Stimulated activated CD8-positive, alpha-beta memory T cell treated with anti-CD3 and anti-CD28 coated beads, Interleukin-7, amount 100 ng/mL, for 4 hours (primary cell): ENCODE results near the gene CGB8.
"Not testable (repeated sequence)": the region's sequence is repeated elsewhere in the genome, so short reads cannot be mapped to it uniquely, and the experiment has no call there.

ENCODE experiments used
- DNase-seq, 2 donors: peaks; one replicate each; pipeline ENCODE4 v3.0.0-alpha.2; 2020; ENCODE audit warnings: low read depth in 2 of 2

CGB8 gene

DNA sequence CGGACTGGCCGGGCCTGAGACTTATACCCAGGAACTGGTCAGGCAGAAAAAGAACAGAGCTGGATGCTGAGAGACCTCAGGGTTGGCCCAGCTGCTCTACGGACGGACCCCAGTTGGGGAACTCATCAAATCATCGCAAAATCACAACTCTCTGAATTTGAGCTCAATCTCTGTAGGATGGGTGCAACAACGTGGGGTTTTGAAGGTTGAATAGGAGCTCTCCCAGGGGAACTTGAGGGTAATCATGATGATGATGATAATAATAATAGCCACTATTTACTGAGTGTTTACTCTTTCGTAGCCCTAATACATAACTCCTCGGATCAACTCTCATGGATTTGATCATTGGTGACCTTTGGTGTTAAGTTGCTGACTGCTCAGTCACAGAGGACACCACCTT is 18.6 kb downstream of the CGB8 start:
- DNase-seq, result not testable (repeated sequence)

DNA sequence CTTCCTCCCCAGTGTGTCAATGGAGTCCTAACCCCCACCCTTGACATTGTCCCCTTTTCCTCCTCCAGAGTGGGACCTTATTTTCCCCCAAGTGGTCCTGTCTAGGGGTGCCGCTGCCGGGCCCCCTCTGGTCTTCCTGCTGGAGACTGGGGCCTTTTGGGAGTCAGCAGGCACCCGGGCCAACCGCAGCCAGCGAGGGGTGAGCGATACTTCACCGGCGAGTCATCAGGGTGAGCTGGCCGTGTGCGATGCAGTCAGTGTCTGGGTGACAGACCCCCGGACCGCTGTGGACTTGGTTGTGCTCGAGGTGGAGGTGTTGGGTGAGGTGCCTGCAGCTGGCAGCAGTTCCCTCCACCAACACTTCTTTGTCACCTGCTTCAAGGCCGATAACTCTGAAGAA is 19.2 kb downstream of the CGB8 start:
- not testable (repeated sequence) for DNase-seq

DNA sequence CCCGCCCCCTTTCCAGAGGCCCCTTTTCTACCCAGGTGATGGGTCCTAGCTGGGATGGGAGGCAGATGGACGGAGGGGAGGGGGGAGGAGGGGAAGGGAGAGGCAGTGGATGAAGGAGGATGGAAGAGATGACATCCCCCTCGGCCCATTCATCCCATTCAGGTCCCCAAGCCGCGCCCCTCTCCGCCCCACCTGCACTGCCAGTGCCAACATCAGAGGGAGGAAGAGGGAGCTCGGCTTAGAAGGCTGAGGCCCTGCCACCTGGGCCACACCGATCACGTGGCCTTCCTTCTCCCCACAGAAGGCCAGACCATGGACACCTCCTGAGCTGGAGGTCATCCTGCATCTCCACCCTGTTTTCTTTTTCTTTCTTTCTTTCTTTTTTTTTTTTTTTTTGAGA is 20.2 kb downstream of the CGB8 start:
- not testable (repeated sequence) for DNase-seq

DNA sequence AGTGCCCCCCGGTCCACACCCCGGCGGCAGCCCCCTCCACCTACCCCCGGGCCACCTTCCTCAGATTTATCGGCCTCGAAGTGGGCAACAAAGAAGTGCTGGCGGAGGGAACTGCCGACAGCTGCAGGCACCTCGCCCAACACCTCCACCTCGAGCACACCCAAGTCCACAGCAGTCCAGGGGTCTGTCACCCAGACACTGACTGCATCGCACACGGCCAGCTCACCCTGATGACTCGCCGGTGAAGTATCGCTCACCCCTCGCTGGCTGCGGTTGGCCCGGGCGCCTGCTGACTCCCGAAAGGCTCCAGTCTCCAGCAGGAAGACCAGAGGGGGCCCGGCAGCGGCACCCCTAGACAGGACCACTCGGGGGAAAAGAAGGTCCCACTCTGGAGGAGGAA is 23.3 kb downstream of the CGB8 start:
- DNase-seq, result not testable (repeated sequence)

DNA sequence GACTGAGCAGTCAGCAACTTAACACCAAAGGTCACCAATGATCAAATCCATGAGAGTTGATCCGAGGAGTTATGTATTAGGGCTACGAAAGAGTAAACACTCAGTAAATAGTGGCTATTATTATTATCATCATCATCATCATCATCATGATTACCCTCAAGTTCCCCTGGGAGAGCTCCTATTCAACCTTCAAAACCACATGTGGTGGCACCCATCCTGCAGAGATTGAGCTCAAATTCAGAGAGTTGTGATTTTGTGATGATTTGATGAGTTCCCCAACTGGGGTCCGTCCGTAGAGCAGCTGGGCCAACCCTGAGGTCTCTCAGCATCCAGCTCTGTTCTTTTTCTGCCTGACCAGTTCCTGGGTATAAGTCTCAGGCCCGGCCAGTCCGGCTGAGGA is 23.8 kb downstream of the CGB8 start:
- not testable (repeated sequence) for DNase-seq

DNA sequence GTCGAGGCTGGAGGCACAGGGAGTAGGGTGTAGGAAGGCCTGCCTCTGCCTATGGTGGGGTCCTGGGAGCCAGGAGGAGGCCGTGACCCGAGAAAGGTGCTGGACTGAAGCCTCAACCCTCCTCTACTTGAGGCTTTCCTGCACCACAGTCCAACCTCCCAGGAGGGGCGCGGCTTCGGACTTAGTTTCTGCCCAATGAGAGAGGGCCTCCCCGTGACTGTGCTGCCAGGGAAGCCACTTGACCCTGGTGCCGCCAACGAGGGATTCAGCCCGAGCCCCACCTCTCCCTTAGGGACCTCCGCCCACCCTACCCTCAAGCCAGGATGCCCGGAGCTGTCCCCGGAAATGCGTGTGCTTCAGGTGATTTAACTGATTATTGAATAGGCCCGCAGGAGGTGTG is 24.7 kb downstream of the CGB8 start, which contains the start of gene CGB3:
Gene CGB3, minus strand, starts transcription at position 101 of the 400 bp plus-strand sequence. CDS start 362 bp downstream, outside the sequence.
- not testable (repeated sequence) for DNase-seq

DNA sequence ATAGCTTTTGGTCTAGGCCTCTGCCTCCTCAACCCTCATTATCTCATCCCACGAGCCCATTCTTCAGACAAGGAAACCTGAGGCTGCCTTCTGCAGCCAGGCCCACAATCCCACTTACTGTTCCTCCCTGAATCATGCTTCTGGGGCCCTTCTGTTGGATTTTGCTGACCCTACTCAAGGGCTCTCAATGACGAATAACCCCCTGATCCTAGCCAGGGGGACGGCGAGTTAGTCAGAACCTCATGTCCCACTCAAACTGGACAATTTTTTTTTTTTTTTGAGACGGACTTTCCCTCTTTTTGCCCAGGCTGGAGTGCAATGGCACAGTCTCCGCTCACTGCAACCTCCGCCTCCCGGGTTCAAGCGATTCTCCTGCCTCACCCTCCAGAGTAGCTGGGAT is 26.8 kb downstream of the CGB8 start:
- DNase-seq, result no peak

DNA sequence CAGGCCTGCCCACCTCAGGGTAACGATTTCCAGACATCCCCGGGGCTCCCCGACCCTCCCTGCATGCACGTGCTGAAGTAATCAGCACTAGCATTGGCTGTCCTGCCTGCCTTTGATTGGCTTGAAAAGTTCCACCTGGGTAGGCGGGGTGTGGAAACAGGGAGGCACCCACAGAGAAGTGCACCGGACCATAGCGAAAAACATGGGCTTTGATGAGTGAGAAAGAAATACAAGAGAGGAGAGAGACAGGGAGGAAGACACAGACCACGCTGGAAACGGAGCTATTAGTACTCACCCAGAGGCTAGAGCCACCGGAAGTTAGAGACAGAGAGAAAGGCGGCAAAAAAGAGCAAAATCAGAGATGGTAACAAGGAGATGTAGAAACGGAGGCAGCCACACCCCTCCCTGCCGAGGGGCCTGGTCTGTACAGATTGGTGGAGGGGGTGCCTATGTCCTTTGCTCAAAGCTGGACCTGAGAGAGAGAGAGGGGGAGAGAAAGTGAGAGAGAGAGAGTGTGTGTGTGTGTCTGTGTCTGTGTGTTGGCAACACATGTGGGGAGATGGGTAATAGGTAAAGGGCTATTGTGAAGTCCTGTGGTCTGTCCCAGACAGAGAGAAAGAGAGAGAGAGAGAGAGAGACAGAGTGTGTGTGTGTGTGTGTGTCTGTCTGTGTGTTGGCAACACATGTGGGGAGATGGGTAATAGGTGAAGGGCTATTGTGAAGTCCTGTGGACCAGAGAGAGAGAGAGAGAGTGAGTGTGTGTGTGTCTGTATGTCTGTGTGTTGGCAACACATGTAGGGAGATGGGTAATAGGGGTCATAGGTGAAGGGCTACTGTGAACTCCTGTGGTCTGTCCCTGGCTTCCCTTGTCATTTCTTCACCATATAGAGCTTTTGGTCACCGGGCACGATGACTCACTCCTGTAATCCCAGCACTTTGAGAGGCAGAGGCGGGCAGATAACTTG is 27.7 kb downstream of the CGB8 start:
- DNase-seq, result no peak

DNA sequence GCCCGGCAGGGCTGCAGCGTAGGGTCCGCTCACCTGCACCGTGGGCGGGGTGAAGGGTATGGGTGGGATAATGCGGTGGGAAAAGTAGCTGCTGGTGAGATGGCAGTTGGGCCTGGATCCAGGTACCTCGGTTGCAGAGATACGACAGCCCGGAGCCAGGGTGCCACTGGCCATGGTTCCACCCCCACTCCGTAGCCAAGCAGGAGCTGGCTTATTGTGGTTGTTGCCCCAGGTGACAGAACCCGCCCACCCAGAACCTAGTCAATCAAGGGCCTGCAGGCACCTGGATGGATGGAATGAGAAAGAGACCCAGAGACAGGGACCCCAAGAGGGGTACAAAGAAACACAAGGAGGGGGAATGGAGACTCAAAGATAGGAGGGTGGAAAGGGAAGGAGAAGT is 28.6 kb downstream of the CGB8 start:
- DNase-seq, result no peak

DNA sequence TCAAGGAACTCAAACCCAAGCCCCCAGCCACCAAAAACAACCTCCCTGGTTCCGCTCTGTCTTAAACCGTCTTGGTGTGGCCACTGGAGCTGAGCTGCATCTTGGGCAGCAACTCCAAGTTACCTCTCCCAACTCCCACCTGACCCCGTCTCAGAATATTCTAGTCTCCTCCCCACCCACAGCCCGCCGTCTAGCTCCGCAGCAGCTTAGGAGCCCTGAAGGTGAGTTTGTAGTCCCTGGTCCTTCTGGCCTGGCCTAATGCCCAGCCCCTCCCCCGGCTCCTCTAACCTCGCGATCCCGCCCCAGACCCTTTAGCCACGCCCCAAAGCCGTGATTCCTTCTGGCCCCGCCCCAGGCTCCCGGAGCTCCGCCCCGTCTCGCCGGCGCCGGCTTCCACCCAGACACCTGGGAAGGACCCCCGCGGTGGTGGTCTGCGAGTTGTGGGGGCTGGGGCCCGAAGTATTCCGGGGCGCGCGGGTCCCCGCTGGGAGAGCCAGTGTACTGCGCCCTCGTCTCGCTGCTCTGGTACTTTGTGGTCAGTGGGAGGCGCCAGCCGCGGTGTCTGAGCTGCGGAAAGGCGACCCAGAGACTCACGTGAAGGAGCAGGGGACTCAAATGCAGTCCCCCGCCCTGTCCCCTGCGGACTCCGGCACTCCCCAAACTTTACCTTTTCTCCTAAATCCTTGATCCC is 29.5 kb downstream of the CGB8 start:
- DNase-seq, result peak in 1 of 2 donors; percentile 43

DNA sequence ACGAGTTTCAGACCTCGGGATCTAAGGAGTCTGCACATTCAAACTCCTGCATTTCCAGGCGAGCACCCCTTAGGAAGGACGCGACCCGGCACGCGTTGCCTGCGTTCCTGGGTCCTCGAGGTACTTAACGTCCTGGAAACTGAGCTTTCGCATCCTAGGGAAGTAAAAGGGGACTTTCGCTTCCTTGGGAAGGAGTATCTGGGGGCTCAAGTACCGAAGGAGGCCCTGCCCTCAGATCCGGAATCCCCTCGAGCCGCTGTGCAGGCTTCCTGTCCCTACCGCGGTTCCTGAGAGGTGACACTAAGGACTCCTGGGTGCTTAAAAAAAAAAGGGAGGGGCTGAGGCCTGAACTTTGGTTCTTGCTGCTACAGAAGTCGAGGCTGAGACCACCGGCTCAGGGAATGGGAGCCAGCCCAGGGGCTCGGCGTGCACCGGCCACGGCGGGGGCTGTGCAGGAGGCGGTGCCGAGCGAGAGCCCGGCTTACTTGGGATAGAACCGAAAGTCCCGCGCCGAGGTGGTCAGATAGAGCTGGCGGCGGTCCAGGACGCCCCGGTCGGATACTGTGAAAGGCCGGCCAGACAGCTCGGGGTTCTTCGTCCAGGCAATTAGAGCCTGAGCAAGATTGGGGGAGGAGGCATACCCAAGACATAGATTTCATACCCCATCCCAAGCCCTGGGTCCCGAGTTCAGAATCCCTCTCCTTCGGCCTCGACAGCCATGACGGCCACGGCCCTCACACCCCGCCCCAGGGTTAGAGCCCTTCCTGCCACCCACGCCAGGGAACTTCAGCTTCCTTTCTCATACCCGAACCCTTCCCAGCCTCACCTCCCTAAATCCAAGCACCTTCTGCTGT is 30.3 kb downstream of the CGB8 start:
- not testable (repeated sequence) for DNase-seq

DNA sequence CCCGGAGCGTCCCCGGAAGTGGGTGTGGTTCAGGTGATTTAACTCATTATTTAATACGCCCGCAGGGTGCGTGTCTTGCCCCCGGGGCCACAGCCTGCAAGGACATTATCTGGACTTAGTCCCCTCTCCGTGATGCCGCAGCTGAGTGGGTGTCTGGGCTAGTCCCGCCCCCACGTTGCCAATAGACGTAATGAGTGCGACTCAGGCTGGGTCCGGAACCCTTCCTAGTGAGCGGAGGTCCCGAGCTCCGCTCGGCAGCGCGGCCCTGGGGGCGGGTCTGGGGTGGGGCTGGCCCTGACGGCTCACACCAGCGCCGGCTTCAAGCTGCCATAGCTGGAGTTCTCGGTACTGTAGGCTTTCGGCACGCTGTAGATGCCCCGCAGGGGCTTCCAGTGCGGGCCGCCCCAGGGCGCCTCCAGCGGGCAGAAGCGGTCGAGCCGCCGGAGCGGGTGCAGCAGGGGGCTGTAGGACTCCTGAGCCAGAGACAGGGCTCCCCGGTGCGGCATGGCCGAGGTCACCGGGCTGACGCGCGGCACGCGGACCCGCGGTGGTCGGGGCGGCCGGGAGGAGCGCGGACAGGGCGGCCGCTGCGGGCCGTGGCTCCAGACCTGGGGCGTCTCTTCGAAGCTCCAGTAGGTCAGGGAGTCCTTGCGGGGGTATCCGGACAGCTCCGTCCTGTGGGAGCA is 31.1 kb downstream of the CGB8 start:
- DNase-seq, result peak in 1 of 2 donors; percentile 53

DNA sequence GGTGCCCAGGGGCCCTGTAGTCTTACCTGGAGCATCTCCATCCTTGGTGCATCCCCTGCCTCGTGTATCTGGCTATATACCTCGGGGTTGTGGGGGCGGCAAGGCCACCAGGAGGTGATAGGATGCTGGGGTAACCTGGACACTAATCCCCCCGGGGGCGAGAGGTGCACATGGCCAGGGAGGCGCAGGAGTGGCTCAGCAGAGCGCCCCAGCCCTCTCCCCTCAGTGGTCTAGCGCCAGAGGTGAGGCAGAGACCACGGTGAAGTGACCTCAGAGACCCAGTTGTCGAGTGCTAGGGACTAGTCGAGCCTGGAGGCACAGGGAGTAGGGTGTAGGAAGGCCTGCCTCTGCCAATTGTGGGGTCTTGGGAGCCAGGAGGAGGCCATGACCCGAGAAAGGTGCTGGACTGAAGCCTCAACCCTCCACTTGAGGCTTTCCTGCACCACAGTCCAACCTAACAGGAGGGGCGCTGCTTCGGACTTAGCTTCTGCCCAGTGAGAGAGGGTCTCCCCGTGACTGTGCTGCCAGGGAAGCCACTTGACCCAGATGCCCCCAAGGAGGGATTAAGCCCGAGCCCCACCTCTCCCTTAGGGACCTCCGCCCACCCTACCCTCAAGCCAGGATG is 31.8 kb downstream of the CGB8 start, which contains the start of gene LHB:
Gene LHB, minus strand, starts transcription at position 51 of the 625 bp plus-strand sequence. Its CDS starts 10 bp downstream, at position 41.
- no peak for DNase-seq

DNA sequence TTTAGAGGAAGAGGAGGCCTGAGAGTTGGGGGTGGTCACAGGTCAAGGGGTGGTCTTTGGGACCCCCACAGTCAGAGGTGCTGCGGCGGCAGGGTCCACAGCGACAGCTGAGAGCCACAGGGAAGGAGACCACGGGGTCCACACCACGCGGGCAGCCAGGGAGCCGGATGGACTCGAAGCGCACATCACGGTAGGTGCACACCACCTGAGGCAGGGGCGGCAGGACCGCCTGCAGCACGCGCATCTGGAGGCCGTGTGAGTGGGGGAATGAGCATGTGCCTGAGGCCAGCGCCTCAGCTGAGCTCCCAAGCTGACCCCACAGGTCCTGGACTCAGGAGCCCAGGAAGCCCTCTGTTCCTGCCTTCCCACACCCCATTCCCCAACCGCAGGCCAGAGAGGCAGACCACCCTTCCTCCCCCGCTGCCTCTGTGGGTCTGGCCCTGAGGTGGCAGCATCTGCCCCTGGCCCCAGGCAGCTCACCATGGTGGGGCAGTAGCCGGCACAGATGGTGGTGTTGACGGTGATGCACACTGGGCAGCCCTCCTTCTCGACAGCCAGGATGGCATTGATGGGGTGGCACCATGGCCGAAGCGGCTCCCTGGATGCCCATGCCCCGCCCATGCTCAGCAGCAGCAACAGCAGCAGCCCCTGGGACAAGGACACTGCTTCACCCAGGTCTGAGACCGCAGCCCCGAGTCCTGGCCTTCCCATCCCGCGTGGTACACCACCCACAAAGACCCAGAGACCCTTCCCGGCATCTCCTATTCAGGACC is 32.7 kb downstream of the CGB8 start:
- no peak for DNase-seq

DNA sequence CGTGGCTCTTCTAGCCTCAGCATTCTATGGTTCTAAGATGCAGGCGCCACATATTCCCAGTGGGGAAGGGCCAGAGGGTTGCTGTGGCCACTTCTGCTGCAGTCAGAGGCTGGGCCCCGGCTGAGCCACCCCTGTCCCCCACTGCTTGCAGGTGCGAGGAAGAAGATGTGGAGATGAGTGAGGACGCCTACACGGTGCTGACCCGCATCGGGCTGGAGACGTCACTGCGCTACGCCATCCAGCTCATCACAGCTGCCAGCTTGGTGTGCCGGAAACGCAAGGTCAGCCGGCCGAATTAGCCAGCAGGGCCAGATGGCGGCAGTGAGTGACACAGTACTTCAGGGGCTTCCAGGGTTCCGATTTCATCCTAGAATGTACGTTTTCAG is 34.0 kb downstream of the CGB8 start:
- DNase-seq, result no peak

DNA sequence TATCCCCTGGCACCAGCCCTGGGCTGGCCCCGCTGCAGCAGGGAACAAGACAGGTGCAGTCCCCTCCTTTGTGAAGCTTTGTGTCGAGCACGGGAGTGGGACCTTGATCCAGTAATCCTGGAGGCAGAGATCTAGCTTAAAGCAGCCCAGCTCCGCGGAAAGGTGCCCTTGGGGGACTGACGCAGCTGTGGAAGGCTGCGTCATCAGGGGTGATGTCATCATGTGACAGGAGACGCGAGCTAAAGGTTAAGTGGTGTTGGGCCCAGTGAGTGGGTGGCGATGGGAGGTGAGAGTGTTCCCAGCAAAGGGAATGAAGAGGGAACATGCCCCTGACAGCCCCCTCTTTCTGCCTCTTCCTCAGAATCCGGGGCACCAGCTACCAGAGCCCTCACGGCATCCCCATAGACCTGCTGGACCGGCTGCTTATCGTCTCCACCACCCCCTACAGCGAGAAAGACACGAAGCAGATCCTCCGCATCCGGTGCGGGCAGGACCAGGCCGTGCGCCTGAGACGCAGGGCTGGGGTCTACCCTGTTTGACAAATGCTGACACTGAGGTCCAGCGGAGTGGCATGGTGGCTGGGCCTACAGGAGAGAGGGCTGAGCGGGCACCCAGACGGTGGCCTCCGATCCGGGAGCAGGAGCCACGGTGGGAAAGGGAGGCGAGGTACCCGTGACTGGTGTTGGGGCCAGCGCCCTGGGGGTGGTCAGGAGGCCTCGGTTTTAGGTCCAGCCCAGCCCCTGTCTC is 34.6 kb downstream of the CGB8 start:
- DNase-seq, result no peak

DNA sequence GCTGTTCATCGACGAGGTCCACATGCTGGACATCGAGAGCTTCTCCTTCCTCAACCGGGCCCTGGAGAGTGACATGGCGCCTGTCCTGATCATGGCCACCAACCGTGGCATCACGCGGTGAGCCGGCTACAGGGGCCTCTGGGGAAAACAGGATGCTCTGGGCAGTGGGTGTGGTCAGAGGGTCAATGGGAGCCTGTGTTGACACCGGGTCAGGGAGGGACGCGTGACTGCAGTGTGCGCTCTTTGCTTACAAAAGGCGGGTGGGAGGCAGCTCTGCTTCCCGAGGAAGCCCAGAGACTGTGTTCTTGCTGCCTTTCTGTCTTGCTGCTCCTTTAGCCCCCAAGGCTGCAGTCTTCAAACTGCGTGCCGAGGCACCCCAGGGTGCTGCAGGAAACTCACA is 37.7 kb downstream of the CGB8 start:
- DNase-seq, result no peak

DNA sequence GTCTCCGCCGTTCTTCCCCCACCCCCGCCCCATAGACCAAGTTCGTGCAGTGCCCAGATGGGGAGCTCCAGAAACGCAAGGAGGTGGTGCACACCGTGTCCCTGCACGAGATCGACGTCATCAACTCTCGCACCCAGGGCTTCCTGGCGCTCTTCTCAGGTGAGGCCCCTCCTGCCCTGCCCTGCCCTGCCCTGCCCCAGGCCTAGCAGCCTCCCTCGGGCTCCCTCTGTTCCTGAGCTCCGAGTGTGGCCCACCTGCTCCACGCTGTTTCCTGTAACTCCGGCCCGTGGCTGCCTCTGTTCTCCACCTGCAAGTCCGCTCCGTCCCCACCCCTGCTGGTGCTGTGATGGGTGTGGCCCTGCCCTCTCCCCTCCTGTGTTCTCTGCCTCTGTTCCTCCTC is 38.5 kb downstream of the CGB8 start:
- DNase-seq, result no peak

DNA sequence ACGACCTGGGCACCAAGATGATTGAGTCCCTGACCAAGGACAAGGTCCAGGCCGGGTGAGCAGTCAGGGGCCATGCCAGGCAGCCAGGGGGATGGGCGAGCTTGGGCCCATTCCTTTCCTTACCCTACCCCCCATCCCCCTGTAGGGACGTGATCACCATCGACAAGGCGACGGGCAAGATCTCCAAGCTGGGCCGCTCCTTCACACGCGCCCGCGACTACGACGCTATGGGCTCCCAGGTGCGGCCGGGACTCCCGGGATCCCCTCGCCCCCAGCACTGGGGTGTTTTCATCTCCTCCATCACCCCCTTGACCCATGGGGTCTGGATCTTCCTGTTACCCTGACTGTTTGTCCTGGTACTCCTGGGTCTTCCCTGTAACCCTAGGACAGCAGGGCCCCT is 39.1 kb downstream of the CGB8 start:
- no peak for DNase-seq
